Measurements from ENCODE around the gene TSACC. TPM values are rescaled to one million over a fixed set of nuclear protein-coding genes. Genes with fewer than 3 reads are reported as not detected.

Gene TSACC
- polyA plus RNA-seq, 3 donors: 0.67 TPM; not detected in 2

GRCh38 chr1:156293895-156294294 is 44.4 kb upstream of the TSACC start:
- Mint-ChIP-seq H3K27me3 (ENCODE audit: low read depth in 3 of 3) (peaks cover 0 to 2% (median 2%) of the 10 kb centered on the region in 3 donors), H3K4me3 (peak overlapping the region in 1 of 2 donors; percentile 21), H3K27ac (peak overlapping the region in 2 of 7 donors; percentile 10 to 33), H3K9me3 (peaks cover 0 to 3% (median 0%) of the 10 kb centered on the region in 7 donors), H3K36me3 (peaks cover 26 to 28% of the 10 kb centered on the region in 2 donors), H3K4me1 (peaks cover 44% of the 10 kb centered on the region)
- Histone ChIP-seq H3K4me1 (ENCODE audit: control insufficient read depth in 1 of 2, insufficient read depth in 2 of 2, low read length in 2 of 2) (peaks cover 29 to 31% of the 10 kb centered on the region in 2 donors), H3K36me3 (replicated peaks in 1 of 2; ENCODE audit: control insufficient read depth in 1 of 2, insufficient read depth in 2 of 2, low read length in 2 of 2) (peaks cover 12 to 29% of the 10 kb centered on the region in 2 donors), H2AFZ (ENCODE audit: insufficient read depth, low read depth, low read length, poor library complexity, severe bottlenecking) (no peak overlapping the region), H3K79me2 (ENCODE audit: insufficient read depth, low read length) (peaks cover 6% of the 10 kb centered on the region), H3K27ac (ENCODE audit: low read depth in 1 of 2, low read length in 2 of 2) (no peak overlapping the region), H3K9ac (ENCODE audit: insufficient read depth, low read length, poor library complexity, severe bottlenecking) (no peak overlapping the region), H4K20me1 (ENCODE audit: insufficient read depth, low read length) (peaks cover 6% of the 10 kb centered on the region), H3K4me2 (replicated peaks; ENCODE audit: extremely low read depth, low read length, poor library complexity, severe bottlenecking) (no peak overlapping the region), H3K27me3 (ENCODE audit: control insufficient read depth in 2 of 2, insufficient read depth in 2 of 2, low read length in 2 of 2) (no peaks in the 10 kb centered on the region), H3K9me3 (replicated peaks in 1 of 2; ENCODE audit: control insufficient read depth in 1 of 2, insufficient read depth in 1 of 2, low read length in 2 of 2) (no peaks in the 10 kb centered on the region), H3K4me3 (replicated peaks in 1 of 3; ENCODE audit: low read depth in 2 of 3, low read length in 3 of 3) (no peak overlapping the region)
- intact Hi-C loops (cut with micrococcal nuclease): no loop called here
- 100% methylated on average over 4 of the region's 9 CpGs for WGBS (ENCODE audit: insufficient coverage)
- no peak for DNase-seq
- TF ChIP-seq, protein P1, sequence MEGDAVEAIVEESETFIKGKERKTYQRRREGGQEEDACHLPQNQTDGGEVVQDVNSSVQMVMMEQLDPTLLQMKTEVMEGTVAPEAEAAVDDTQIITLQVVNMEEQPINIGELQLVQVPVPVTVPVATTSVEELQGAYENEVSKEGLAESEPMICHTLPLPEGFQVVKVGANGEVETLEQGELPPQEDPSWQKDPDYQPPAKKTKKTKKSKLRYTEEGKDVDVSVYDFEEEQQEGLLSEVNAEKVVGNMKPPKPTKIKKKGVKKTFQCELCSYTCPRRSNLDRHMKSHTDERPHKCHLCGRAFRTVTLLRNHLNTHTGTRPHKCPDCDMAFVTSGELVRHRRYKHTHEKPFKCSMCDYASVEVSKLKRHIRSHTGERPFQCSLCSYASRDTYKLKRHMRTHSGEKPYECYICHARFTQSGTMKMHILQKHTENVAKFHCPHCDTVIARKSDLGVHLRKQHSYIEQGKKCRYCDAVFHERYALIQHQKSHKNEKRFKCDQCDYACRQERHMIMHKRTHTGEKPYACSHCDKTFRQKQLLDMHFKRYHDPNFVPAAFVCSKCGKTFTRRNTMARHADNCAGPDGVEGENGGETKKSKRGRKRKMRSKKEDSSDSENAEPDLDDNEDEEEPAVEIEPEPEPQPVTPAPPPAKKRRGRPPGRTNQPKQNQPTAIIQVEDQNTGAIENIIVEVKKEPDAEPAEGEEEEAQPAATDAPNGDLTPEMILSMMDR (IDR thresholded peaks at IDR 0.05): no peak

DNA sequence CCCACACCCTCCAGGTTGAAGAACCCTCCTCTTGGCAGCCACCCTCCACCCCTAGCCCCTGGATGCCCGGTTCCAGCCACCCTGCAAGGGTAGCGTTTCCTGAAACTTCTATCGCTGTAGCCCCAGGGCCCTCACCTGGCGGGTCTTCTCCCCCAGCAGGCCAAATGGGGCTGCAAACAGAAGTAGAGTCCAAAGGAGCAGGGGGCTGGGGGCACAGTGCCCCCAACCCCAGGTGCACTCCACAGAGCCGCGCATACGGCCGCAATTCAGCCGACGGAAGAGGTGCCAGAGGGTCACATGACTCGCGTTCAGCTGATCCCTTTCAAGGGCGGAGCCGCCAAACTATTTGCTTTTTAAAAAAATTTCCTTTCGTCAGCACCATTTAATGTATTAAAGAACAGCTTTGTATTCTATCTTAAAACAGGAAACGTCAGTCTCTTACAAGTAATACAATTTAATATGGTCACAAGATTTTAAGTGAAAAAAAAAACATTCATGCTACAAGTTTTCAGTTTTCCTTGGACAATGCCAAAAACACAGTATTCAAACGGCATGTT is 42.9 kb upstream of the TSACC start, which contains the start of gene GLMP:
Gene GLMP, minus strand, starts transcription at position 289 of the 557 bp plus-strand sequence. Its CDS starts 34 bp downstream, at position 255.
- DNase-seq: peak; percentile 35 to 56 (median 50)
- peaks cover 6% of the 10 kb centered on the region for H4K20me1 ChIP-seq (ENCODE audit: insufficient read depth, low read length)
- WGBS (ENCODE audit: insufficient coverage): 0% methylated on average over 11 of the region's 17 CpGs
- Mint-ChIP-seq H3K36me3 (peaks cover 16 to 19% of the 10 kb centered on the region in 2 donors), H3K4me3 (peak within 1 kb of the TSS; percentile 92 to 96), H3K27ac (peak within 1 kb of the TSS; percentile 19 to 90 (median 79)), H3K4me1 (peaks cover 41% of the 10 kb centered on the region), H3K9me3 (peaks cover 0 to 3% (median 0%) of the 10 kb centered on the region in 7 donors), H3K27me3 (ENCODE audit: low read depth in 3 of 3) (peaks cover 0 to 3% (median 2%) of the 10 kb centered on the region in 3 donors)
- peak within 1 kb of the TSS; percentile 68 to 88 (median 77) for H3K4me3 ChIP-seq (replicated peaks in 1 of 3; ENCODE audit: low read depth in 2 of 3, low read length in 3 of 3)
- H3K36me3 ChIP-seq (replicated peaks in 1 of 2; ENCODE audit: control insufficient read depth in 1 of 2, insufficient read depth in 2 of 2, low read length in 2 of 2): peaks cover 10 to 22% of the 10 kb centered on the region in 2 donors
- peak within 1 kb of the TSS; percentile 16 to 78 for H3K27ac ChIP-seq (ENCODE audit: low read depth in 1 of 2, low read length in 2 of 2)
- intact Hi-C loops (cut with micrococcal nuclease): no loop called here
- H3K9me3 ChIP-seq (replicated peaks in 1 of 2; ENCODE audit: control insufficient read depth in 1 of 2, insufficient read depth in 1 of 2, low read length in 2 of 2): no peaks in the 10 kb centered on the region
- H3K27me3 ChIP-seq (ENCODE audit: control insufficient read depth in 2 of 2, insufficient read depth in 2 of 2, low read length in 2 of 2): no peaks in the 10 kb centered on the region
- peak within 1 kb of the TSS; percentile 72 for H3K9ac ChIP-seq (ENCODE audit: insufficient read depth, low read length, poor library complexity, severe bottlenecking)
- H3K4me2 ChIP-seq (replicated peaks; ENCODE audit: extremely low read depth, low read length, poor library complexity, severe bottlenecking): peak within 1 kb of the TSS; percentile 100
- peaks cover 6% of the 10 kb centered on the region for H3K79me2 ChIP-seq (ENCODE audit: insufficient read depth, low read length)
- TF ChIP-seq, protein P1 (IDR thresholded peaks at IDR 0.05): no peak
- peaks cover 29 to 31% of the 10 kb centered on the region in 2 donors for H3K4me1 ChIP-seq (ENCODE audit: control insufficient read depth in 1 of 2, insufficient read depth in 2 of 2, low read length in 2 of 2)
- peak within 1 kb of the TSS; percentile 99 for H2AFZ ChIP-seq (ENCODE audit: insufficient read depth, low read depth, low read length, poor library complexity, severe bottlenecking)

Data from CD14-positive monocyte (primary cell).